IMR-90 (cell line): Measurements from ENCODE around the gene CDK8. TPM values are rescaled to one million over a fixed set of nuclear protein-coding genes. Genes with fewer than 3 reads are reported as not detected.

Experiments used
- ATAC-seq: fragments of 200-7000 bp; cut with Tn5 transposase; 2 replicates; pipeline ENCODE4 v1.9.1; 2020; ENCODE audit warnings: low read depth, mild to moderate bottlenecking, moderate library complexity
- BruUV-seq: library from RNA; stranded (reverse); fragments of 400-500 nt; replicated peaks from 2 replicates; lab custom pipeline; 2021; lab: Mats Ljungman, UMichigan
- CTCF ChIA-PET: fragments of 300-600 bp; formaldehyde crosslinking; extraction: SDS; loops from one replicate; lab custom pipeline; 2021; ENCODE audit warnings: antibody characterized with exemption; lab: Yijun Ruan, JAX
- POLR2A ChIA-PET: fragments of 300-600 bp; sonication (Branson Sonifier 250); formaldehyde crosslinking; loops from one replicate; lab custom pipeline; 2022; ENCODE audit warnings: antibody characterized with exemption; ENCODE audit not compliant: unreplicated experiment; lab: Charles Lee
- DNase-seq: peaks from one replicate; pipeline ENCODE4 v3.0.0; 2013
- H2AFZ ChIP-seq: replicated peaks from 2 replicates; pipeline ENCODE3; 2013; ENCODE audit warnings: low read length, mild to moderate bottlenecking; ENCODE audit not compliant: poor library complexity
- H2AK5ac ChIP-seq: 2 replicates; pipeline ENCODE4 v1.6.1; 2013; ENCODE audit warnings: low read depth, low read length, inconsistent platforms
- H2AK9ac ChIP-seq: replicated peaks from 2 replicates; pipeline ENCODE3; 2013; ENCODE audit warnings: mild to moderate bottlenecking, low read depth, low read length, moderate library complexity; ENCODE audit not compliant: poor library complexity
- H2BK120ac ChIP-seq: 2 replicates; pipeline ENCODE4 v1.6.1; 2013; ENCODE audit warnings: low read depth, low read length, inconsistent platforms
- H2BK15ac ChIP-seq: 3 replicates; pipeline ENCODE4 v1.6.1; 2013; ENCODE audit warnings: low read depth, low read length, inconsistent platforms
- H2BK20ac ChIP-seq: 2 replicates; pipeline ENCODE4 v1.6.1; 2013; ENCODE audit warnings: low read depth, mild to moderate bottlenecking, inconsistent platforms, low read length, moderate library complexity
- H2BK5ac ChIP-seq: 2 replicates; pipeline ENCODE4 v1.6.1; 2013; ENCODE audit warnings: mild to moderate bottlenecking, low read depth, low read length, inconsistent platforms; ENCODE audit not compliant: poor library complexity, severe bottlenecking
- H3K14ac ChIP-seq: replicated peaks from 2 replicates; pipeline ENCODE4 v1.6.1; 2013; ENCODE audit warnings: low read depth, low read length, inconsistent platforms
- H3K18ac ChIP-seq: 2 replicates; pipeline ENCODE4 v1.6.1; 2013; ENCODE audit warnings: low read depth, low read length, control low read depth
- H3K23ac ChIP-seq: 2 replicates; pipeline ENCODE4 v1.6.1; 2013; ENCODE audit warnings: low read depth, low read length, inconsistent platforms
- H3K27ac ChIP-seq: 2 replicates; pipeline ENCODE4 v1.5.1; 2013; ENCODE audit warnings: mild to moderate bottlenecking, control low read depth, low read length; ENCODE audit not compliant: insufficient read depth
- H3K27me3 ChIP-seq: 2 replicates; pipeline ENCODE4 v1.6.1; 2013; ENCODE audit warnings: low read length; ENCODE audit not compliant: control insufficient read depth, insufficient read depth
- H3K36me3 ChIP-seq: 2 replicates; pipeline ENCODE4 v1.6.1; 2013; ENCODE audit warnings: low read length, mixed read lengths; ENCODE audit not compliant: control insufficient read depth, insufficient read depth
- H3K4ac ChIP-seq: 2 replicates; pipeline ENCODE4 v1.6.1; 2013; ENCODE audit warnings: low read depth, low read length, inconsistent platforms
- H3K4me1 ChIP-seq: 2 replicates; pipeline ENCODE4 v1.6.1; 2013; ENCODE audit warnings: low read length, mixed read lengths; ENCODE audit not compliant: control insufficient read depth, insufficient read depth
- H3K4me2 ChIP-seq: 2 replicates; pipeline ENCODE4 v1.6.1; 2013; ENCODE audit warnings: low read depth, mild to moderate bottlenecking, control low read depth, low read length, moderate library complexity
- H3K4me3 ChIP-seq: 2 replicates; pipeline ENCODE4 v1.5.1; 2013; ENCODE audit warnings: low read depth, mild to moderate bottlenecking, control low read depth, low read length, moderate library complexity; ENCODE audit not compliant: insufficient read depth
- H3K56ac ChIP-seq: 2 replicates; pipeline ENCODE4 v1.6.1; 2013; ENCODE audit warnings: low read length, inconsistent platforms; ENCODE audit not compliant: insufficient read depth; ENCODE audit errors: extremely low read depth
- H3K79me1 ChIP-seq, 2 experiments: 2 replicates each; pipeline ENCODE4 v1.6.1; 2013; ENCODE audit warnings: low read length in 2 of 2, inconsistent platforms in 1 of 2, low read depth in 1 of 2
- H3K9ac ChIP-seq: 2 replicates; pipeline ENCODE4 v1.6.1; 2013; ENCODE audit warnings: low read depth, low read length, control low read depth
- H3K9me1 ChIP-seq: 2 replicates; pipeline ENCODE4 v1.6.1; 2013; ENCODE audit warnings: low read length, inconsistent platforms; ENCODE audit not compliant: insufficient read depth
- H3K9me3 ChIP-seq: 2 replicates; pipeline ENCODE4 v1.6.1; 2013; ENCODE audit warnings: low read length; ENCODE audit not compliant: control insufficient read depth, insufficient read depth
- H4K20me1 ChIP-seq: 2 replicates; pipeline ENCODE4 v1.6.1; 2013; ENCODE audit warnings: low read length, inconsistent platforms; ENCODE audit not compliant: insufficient read depth
- H4K5ac ChIP-seq: 2 replicates; pipeline ENCODE4 v1.6.1; 2013; ENCODE audit warnings: mild to moderate bottlenecking, low read depth, low read length, control low read depth
- H4K8ac ChIP-seq, 2 experiments: 2 replicates each; pipeline ENCODE4 v1.6.1; 2013; ENCODE audit warnings: low read depth in 2 of 2, low read length in 2 of 2, control low read depth in 1 of 2, inconsistent platforms in 1 of 2
- H4K91ac ChIP-seq: 2 replicates; pipeline ENCODE4 v1.6.1; 2013; ENCODE audit warnings: low read depth, low read length, inconsistent platforms; ENCODE audit not compliant: insufficient read depth
- CHD1 ChIP-seq: IDR thresholded peaks from 2 replicates; pipeline ENCODE4 v1.6.1; 2012; ENCODE audit warnings: low read depth, low read length, improper control_type of control experiment
- ELK1 ChIP-seq: fragments of 150-350 bp; IDR thresholded peaks from 2 replicates; pipeline ENCODE4 v1.6.1; 2016; ENCODE audit warnings: low read depth, mild to moderate bottlenecking, low read length, moderate library complexity, borderline replicate concordance
- FOS ChIP-seq: fragments of 150-350 bp; IDR thresholded peaks from 2 replicates; pipeline ENCODE4 v1.6.1; 2016; ENCODE audit warnings: low read depth, low read length
- NFE2L2 ChIP-seq: fragments of 150-350 bp; IDR thresholded peaks from 2 replicates; pipeline ENCODE4 v1.6.1; 2016; ENCODE audit warnings: low read depth, mild to moderate bottlenecking, low read length
- POLR2A ChIP-seq: IDR thresholded peaks from 2 replicates; pipeline ENCODE4 v1.6.1; 2012; ENCODE audit warnings: mild to moderate bottlenecking, low read depth, low read length
- RAD21 ChIP-seq: IDR thresholded peaks from 2 replicates; pipeline ENCODE4 v1.6.1; 2012; ENCODE audit warnings: low read length, improper control_type of control experiment
- RCOR1 ChIP-seq: IDR thresholded peaks from 2 replicates; pipeline ENCODE4 v1.6.1; 2012; ENCODE audit warnings: mild to moderate bottlenecking, low read length, improper control_type of control experiment; ENCODE audit not compliant: insufficient replicate concordance
- RFX5 ChIP-seq: IDR thresholded peaks from 2 replicates; pipeline ENCODE4 v1.8.0; 2012; ENCODE audit warnings: low read depth, mild to moderate bottlenecking, low read length, moderate library complexity
- SMC3 ChIP-seq: fragments of 150-350 bp; IDR thresholded peaks from 2 replicates; pipeline ENCODE4 v1.6.1; 2016; ENCODE audit warnings: low read depth, mild to moderate bottlenecking, antibody characterized with exemption, low read length, moderate library complexity
- USF2 ChIP-seq: fragments of 150-350 bp; IDR thresholded peaks from 2 replicates; pipeline ENCODE4 v1.6.1; 2017; ENCODE audit warnings: mild to moderate bottlenecking, antibody characterized with exemption, low read length, low read depth
- WGBS, 2 experiments: methylation state at CpG; one replicate each; pipeline versions ENCODE4 v1.1.5 to v1.1.7; 2013; ENCODE audit warnings: missing lambda C conversion rate in 2 of 2; ENCODE audit not compliant: insufficient read length in 1 of 2; ENCODE audit errors: extremely low coverage in 2 of 2; 5-methylcytosine and 5-hydroxymethylcytosine counted together
- dilution Hi-C: fragments of 300-500 bp; cut with HindIII; formaldehyde crosslinking; loops from one replicate; pipeline ENCODE4 v1.14.3; 2018; ENCODE audit warnings: low sequenced_read_pairs; ENCODE audit not compliant: unreplicated experiment
- in situ Hi-C: fragments of 300-500 bp; cut with MboI; formaldehyde crosslinking; loops from 3 replicates; pipeline ENCODE4 v1.14.3; 2019; ENCODE audit warnings: low sequenced_read_pairs, inconsistent platforms, mixed read lengths
- intact Hi-C: fragments of 100-400 bp; cut with micrococcal nuclease; formaldehyde crosslinking; loops from 2 replicates; pipeline ENCODE4 v1.10.0; 2022
- polyA plus RNA-seq, 3 experiments: library from polyadenylated mRNA; depleted of rRNA; stranded (reverse); fragments of >200 nt; gene quantifications; 2 replicates each; pipeline ENCODE4 v1.2.3, GENCODE V29; 2012; ENCODE audit warnings: low replicate concordance in 1 of 3
- total RNA-seq: library from RNA; depleted of rRNA; stranded (reverse); fragments of >200 nt; gene quantifications from 2 replicates; pipeline ENCODE4 v1.2.3, GENCODE V29; 2012
- TF ChIP-seq, protein P1 (sequence below): conservative IDR thresholded peaks from 2 replicates; pipeline ENCODE4 v1.5.1; 2012; ENCODE audit warnings: mild to moderate bottlenecking, low read depth, low read length, improper control_type of control experiment

Gene CDK8
- total and polyA plus RNA-seq, 2 of the 4 experiments (the other 2 are of a cell fraction), result 15.4 to 19.0 TPM

DNA sequence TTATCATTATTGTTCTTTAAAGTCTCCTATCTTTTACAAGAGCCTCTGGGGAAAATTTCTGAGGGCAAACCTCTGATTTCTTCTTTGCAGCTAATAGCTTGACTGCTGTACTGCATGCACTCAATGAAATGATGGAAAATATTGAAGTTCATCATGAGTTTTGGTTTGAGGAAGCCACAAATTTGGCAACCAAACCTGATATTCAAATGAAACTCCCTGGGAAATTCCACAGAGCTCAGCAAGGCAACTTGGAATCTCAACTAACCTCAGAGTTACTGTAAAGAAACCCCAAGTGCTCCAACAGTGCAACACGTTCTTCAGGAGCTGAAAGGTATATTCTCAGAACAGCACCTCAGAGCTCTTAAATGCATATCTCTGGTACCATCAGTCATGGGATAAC lies 17.6 kb upstream of the CDK8 start:
- H3K9ac ChIP-seq, result no peak overlapping the region

More for the DNA sequence above, 17.6 kb upstream of the CDK8 start:
- DNase-seq (no peak), ATAC-seq (no peak)
- intact Hi-C loops (no loop called here), dilution Hi-C loops (no loop called here), in situ Hi-C loops (no loop called here)
- no peak overlapping the region for H4K5ac ChIP-seq
- no peak overlapping the region for H2AK9ac ChIP-seq
- no peaks in the 10 kb centered on the region for H3K4me1 ChIP-seq
- H3K18ac ChIP-seq, result no peak overlapping the region
- no peak overlapping the region for H3K27ac ChIP-seq
- H2AFZ ChIP-seq, result no peak overlapping the region
- H3K4me3 ChIP-seq, result no peak overlapping the region
- H2BK15ac ChIP-seq, result no peak overlapping the region
- H3K27me3 ChIP-seq, result peaks cover 8% of the 10 kb centered on the region; the same call in 1 of the 2 replicates
- no peak overlapping the region for H4K91ac ChIP-seq
- ChIA-PET POLR2A (no interaction called here), CTCF (no interaction called here)
- no peak overlapping the region for H4K8ac ChIP-seq
- no TSS peak for BruUV-seq
- H2BK5ac ChIP-seq, result no peak overlapping the region
- no peaks in the 10 kb centered on the region for H3K36me3 ChIP-seq
- no peaks in the 10 kb centered on the region for H3K79me1 ChIP-seq
- 40% methylated on average over 1 of the region's 1 CpG; no CpG with 5 or more reads in 1 of the 2 experiments for WGBS, 2 experiments
- H2AK5ac ChIP-seq, result no peak overlapping the region
- no peak for TF ChIP-seq ELK1
- no peak for TF ChIP-seq SMC3
- TF ChIP-seq USF2, result no peak
- TF ChIP-seq RCOR1, result no peak
- TF ChIP-seq CHD1, result no peak
- no peak for TF ChIP-seq NFE2L2
- TF ChIP-seq, protein P1, sequence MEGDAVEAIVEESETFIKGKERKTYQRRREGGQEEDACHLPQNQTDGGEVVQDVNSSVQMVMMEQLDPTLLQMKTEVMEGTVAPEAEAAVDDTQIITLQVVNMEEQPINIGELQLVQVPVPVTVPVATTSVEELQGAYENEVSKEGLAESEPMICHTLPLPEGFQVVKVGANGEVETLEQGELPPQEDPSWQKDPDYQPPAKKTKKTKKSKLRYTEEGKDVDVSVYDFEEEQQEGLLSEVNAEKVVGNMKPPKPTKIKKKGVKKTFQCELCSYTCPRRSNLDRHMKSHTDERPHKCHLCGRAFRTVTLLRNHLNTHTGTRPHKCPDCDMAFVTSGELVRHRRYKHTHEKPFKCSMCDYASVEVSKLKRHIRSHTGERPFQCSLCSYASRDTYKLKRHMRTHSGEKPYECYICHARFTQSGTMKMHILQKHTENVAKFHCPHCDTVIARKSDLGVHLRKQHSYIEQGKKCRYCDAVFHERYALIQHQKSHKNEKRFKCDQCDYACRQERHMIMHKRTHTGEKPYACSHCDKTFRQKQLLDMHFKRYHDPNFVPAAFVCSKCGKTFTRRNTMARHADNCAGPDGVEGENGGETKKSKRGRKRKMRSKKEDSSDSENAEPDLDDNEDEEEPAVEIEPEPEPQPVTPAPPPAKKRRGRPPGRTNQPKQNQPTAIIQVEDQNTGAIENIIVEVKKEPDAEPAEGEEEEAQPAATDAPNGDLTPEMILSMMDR, result no peak
- TF ChIP-seq RAD21, result no peak
- TF ChIP-seq POLR2A, result no peak
- TF ChIP-seq RFX5, result no peak
- no peak for TF ChIP-seq FOS
- H3K9me1 ChIP-seq, result no peaks in the 10 kb centered on the region
- H3K4me2 ChIP-seq, result no peak overlapping the region
- H3K14ac ChIP-seq, result no peak overlapping the region
- no peak overlapping the region for H3K23ac ChIP-seq
- H4K20me1 ChIP-seq, result no peaks in the 10 kb centered on the region
- no peak overlapping the region for H2BK20ac ChIP-seq
- no peak overlapping the region for H2BK120ac ChIP-seq
- no peaks in the 10 kb centered on the region for H3K9me3 ChIP-seq
- no peak overlapping the region for H3K4ac ChIP-seq
- H3K56ac ChIP-seq, result no peak overlapping the region
